IMR-90 (cell line): Measurements from ENCODE around the gene VARS2. TPM values are rescaled to one million over a fixed set of nuclear protein-coding genes. Genes with fewer than 3 reads are reported as not detected.

Source experiments
- ATAC-seq: fragments of 200-7000 bp; cut with Tn5 transposase; 2 replicates; pipeline ENCODE4 v1.9.1; 2020; ENCODE audit warnings: low read depth, mild to moderate bottlenecking, moderate library complexity
- BruUV-seq: library from RNA; stranded (reverse); fragments of 400-500 nt; replicated peaks from 2 replicates; lab custom pipeline; 2021; lab: Mats Ljungman, UMichigan
- CTCF ChIA-PET: fragments of 300-600 bp; formaldehyde crosslinking; extraction: SDS; loops from one replicate; lab custom pipeline; 2021; ENCODE audit warnings: antibody characterized with exemption; lab: Yijun Ruan, JAX
- POLR2A ChIA-PET: fragments of 300-600 bp; sonication (Branson Sonifier 250); formaldehyde crosslinking; loops from one replicate; lab custom pipeline; 2022; ENCODE audit warnings: antibody characterized with exemption; ENCODE audit not compliant: unreplicated experiment; lab: Charles Lee
- DNase-seq: peaks from one replicate; pipeline ENCODE4 v3.0.0; 2013
- H2AFZ ChIP-seq: replicated peaks from 2 replicates; pipeline ENCODE3; 2013; ENCODE audit warnings: low read length, mild to moderate bottlenecking; ENCODE audit not compliant: poor library complexity
- H2AK5ac ChIP-seq: 2 replicates; pipeline ENCODE4 v1.6.1; 2013; ENCODE audit warnings: low read depth, low read length, inconsistent platforms
- H2AK9ac ChIP-seq: replicated peaks from 2 replicates; pipeline ENCODE3; 2013; ENCODE audit warnings: mild to moderate bottlenecking, low read depth, low read length, moderate library complexity; ENCODE audit not compliant: poor library complexity
- H2BK120ac ChIP-seq: 2 replicates; pipeline ENCODE4 v1.6.1; 2013; ENCODE audit warnings: low read depth, low read length, inconsistent platforms
- H2BK15ac ChIP-seq: 3 replicates; pipeline ENCODE4 v1.6.1; 2013; ENCODE audit warnings: low read depth, low read length, inconsistent platforms
- H2BK20ac ChIP-seq: 2 replicates; pipeline ENCODE4 v1.6.1; 2013; ENCODE audit warnings: low read depth, mild to moderate bottlenecking, inconsistent platforms, low read length, moderate library complexity
- H2BK5ac ChIP-seq: 2 replicates; pipeline ENCODE4 v1.6.1; 2013; ENCODE audit warnings: mild to moderate bottlenecking, low read depth, low read length, inconsistent platforms; ENCODE audit not compliant: poor library complexity, severe bottlenecking
- H3K14ac ChIP-seq: replicated peaks from 2 replicates; pipeline ENCODE4 v1.6.1; 2013; ENCODE audit warnings: low read depth, low read length, inconsistent platforms
- H3K18ac ChIP-seq: 2 replicates; pipeline ENCODE4 v1.6.1; 2013; ENCODE audit warnings: low read depth, low read length, control low read depth
- H3K23ac ChIP-seq: 2 replicates; pipeline ENCODE4 v1.6.1; 2013; ENCODE audit warnings: low read depth, low read length, inconsistent platforms
- H3K27ac ChIP-seq: 2 replicates; pipeline ENCODE4 v1.5.1; 2013; ENCODE audit warnings: mild to moderate bottlenecking, control low read depth, low read length; ENCODE audit not compliant: insufficient read depth
- H3K27me3 ChIP-seq: 2 replicates; pipeline ENCODE4 v1.6.1; 2013; ENCODE audit warnings: low read length; ENCODE audit not compliant: control insufficient read depth, insufficient read depth
- H3K36me3 ChIP-seq: 2 replicates; pipeline ENCODE4 v1.6.1; 2013; ENCODE audit warnings: low read length, mixed read lengths; ENCODE audit not compliant: control insufficient read depth, insufficient read depth
- H3K4ac ChIP-seq: 2 replicates; pipeline ENCODE4 v1.6.1; 2013; ENCODE audit warnings: low read depth, low read length, inconsistent platforms
- H3K4me1 ChIP-seq: 2 replicates; pipeline ENCODE4 v1.6.1; 2013; ENCODE audit warnings: low read length, mixed read lengths; ENCODE audit not compliant: control insufficient read depth, insufficient read depth
- H3K4me2 ChIP-seq: 2 replicates; pipeline ENCODE4 v1.6.1; 2013; ENCODE audit warnings: low read depth, mild to moderate bottlenecking, control low read depth, low read length, moderate library complexity
- H3K4me3 ChIP-seq: 2 replicates; pipeline ENCODE4 v1.5.1; 2013; ENCODE audit warnings: low read depth, mild to moderate bottlenecking, control low read depth, low read length, moderate library complexity; ENCODE audit not compliant: insufficient read depth
- H3K56ac ChIP-seq: 2 replicates; pipeline ENCODE4 v1.6.1; 2013; ENCODE audit warnings: low read length, inconsistent platforms; ENCODE audit not compliant: insufficient read depth; ENCODE audit errors: extremely low read depth
- H3K79me1 ChIP-seq, 2 experiments: 2 replicates each; pipeline ENCODE4 v1.6.1; 2013; ENCODE audit warnings: low read length in 2 of 2, inconsistent platforms in 1 of 2, low read depth in 1 of 2
- H3K9ac ChIP-seq: 2 replicates; pipeline ENCODE4 v1.6.1; 2013; ENCODE audit warnings: low read depth, low read length, control low read depth
- H3K9me1 ChIP-seq: 2 replicates; pipeline ENCODE4 v1.6.1; 2013; ENCODE audit warnings: low read length, inconsistent platforms; ENCODE audit not compliant: insufficient read depth
- H3K9me3 ChIP-seq: 2 replicates; pipeline ENCODE4 v1.6.1; 2013; ENCODE audit warnings: low read length; ENCODE audit not compliant: control insufficient read depth, insufficient read depth
- H4K20me1 ChIP-seq: 2 replicates; pipeline ENCODE4 v1.6.1; 2013; ENCODE audit warnings: low read length, inconsistent platforms; ENCODE audit not compliant: insufficient read depth
- H4K5ac ChIP-seq: 2 replicates; pipeline ENCODE4 v1.6.1; 2013; ENCODE audit warnings: mild to moderate bottlenecking, low read depth, low read length, control low read depth
- H4K8ac ChIP-seq, 2 experiments: 2 replicates each; pipeline ENCODE4 v1.6.1; 2013; ENCODE audit warnings: low read depth in 2 of 2, low read length in 2 of 2, control low read depth in 1 of 2, inconsistent platforms in 1 of 2
- H4K91ac ChIP-seq: 2 replicates; pipeline ENCODE4 v1.6.1; 2013; ENCODE audit warnings: low read depth, low read length, inconsistent platforms; ENCODE audit not compliant: insufficient read depth
- CEBPB ChIP-seq: IDR thresholded peaks from 2 replicates; pipeline ENCODE4 v1.6.1; 2012; ENCODE audit warnings: low read depth, low read length, improper control_type of control experiment
- CHD1 ChIP-seq: IDR thresholded peaks from 2 replicates; pipeline ENCODE4 v1.6.1; 2012; ENCODE audit warnings: low read depth, low read length, improper control_type of control experiment
- MAFK ChIP-seq: IDR thresholded peaks from 2 replicates; pipeline ENCODE4 v1.6.1; 2012; ENCODE audit warnings: low read depth, low read length, improper control_type of control experiment
- MAZ ChIP-seq: IDR thresholded peaks from 2 replicates; pipeline ENCODE4 v1.6.1; 2012; ENCODE audit warnings: low read depth, mild to moderate bottlenecking, low read length, improper control_type of control experiment, moderate library complexity, borderline replicate concordance
- MXI1 ChIP-seq: IDR thresholded peaks from 2 replicates; pipeline ENCODE4 v1.6.1; 2012; ENCODE audit warnings: low read depth, mild to moderate bottlenecking, low read length, moderate library complexity, borderline replicate concordance
- NFE2L2 ChIP-seq: fragments of 150-350 bp; IDR thresholded peaks from 2 replicates; pipeline ENCODE4 v1.6.1; 2016; ENCODE audit warnings: low read depth, mild to moderate bottlenecking, low read length
- POLR2A ChIP-seq: IDR thresholded peaks from 2 replicates; pipeline ENCODE4 v1.6.1; 2012; ENCODE audit warnings: mild to moderate bottlenecking, low read depth, low read length
- RAD21 ChIP-seq: IDR thresholded peaks from 2 replicates; pipeline ENCODE4 v1.6.1; 2012; ENCODE audit warnings: low read length, improper control_type of control experiment
- RFX5 ChIP-seq: IDR thresholded peaks from 2 replicates; pipeline ENCODE4 v1.8.0; 2012; ENCODE audit warnings: low read depth, mild to moderate bottlenecking, low read length, moderate library complexity
- SMC3 ChIP-seq: fragments of 150-350 bp; IDR thresholded peaks from 2 replicates; pipeline ENCODE4 v1.6.1; 2016; ENCODE audit warnings: low read depth, mild to moderate bottlenecking, antibody characterized with exemption, low read length, moderate library complexity
- WGBS, 2 experiments: methylation state at CpG; one replicate each; pipeline versions ENCODE4 v1.1.5 to v1.1.7; 2013; ENCODE audit warnings: missing lambda C conversion rate in 2 of 2; ENCODE audit not compliant: insufficient read length in 1 of 2; ENCODE audit errors: extremely low coverage in 2 of 2; 5-methylcytosine and 5-hydroxymethylcytosine counted together
- dilution Hi-C: fragments of 300-500 bp; cut with HindIII; formaldehyde crosslinking; loops from one replicate; pipeline ENCODE4 v1.14.3; 2018; ENCODE audit warnings: low sequenced_read_pairs; ENCODE audit not compliant: unreplicated experiment
- in situ Hi-C: fragments of 300-500 bp; cut with MboI; formaldehyde crosslinking; loops from 3 replicates; pipeline ENCODE4 v1.14.3; 2019; ENCODE audit warnings: low sequenced_read_pairs, inconsistent platforms, mixed read lengths
- intact Hi-C: fragments of 100-400 bp; cut with micrococcal nuclease; formaldehyde crosslinking; loops from 2 replicates; pipeline ENCODE4 v1.10.0; 2022
- polyA plus RNA-seq, 3 experiments: library from polyadenylated mRNA; depleted of rRNA; stranded (reverse); fragments of >200 nt; gene quantifications; 2 replicates each; pipeline ENCODE4 v1.2.3, GENCODE V29; 2012; ENCODE audit warnings: low replicate concordance in 1 of 3
- total RNA-seq: library from RNA; depleted of rRNA; stranded (reverse); fragments of >200 nt; gene quantifications from 2 replicates; pipeline ENCODE4 v1.2.3, GENCODE V29; 2012
- TF ChIP-seq, protein P1 (sequence below): fragments of 150-350 bp; IDR thresholded peaks from 2 replicates; pipeline ENCODE4 v1.6.1; 2017; ENCODE audit warnings: mild to moderate bottlenecking, antibody characterized with exemption, low read length, low read depth
- TF ChIP-seq, protein P2 (sequence below): conservative IDR thresholded peaks from 2 replicates; pipeline ENCODE4 v1.5.1; 2012; ENCODE audit warnings: mild to moderate bottlenecking, low read depth, low read length, improper control_type of control experiment

The VARS2 gene
- total and polyA plus RNA-seq, 2 of the 4 experiments (the other 2 are of a cell fraction), result 7.2 to 14.0 TPM

DNA sequence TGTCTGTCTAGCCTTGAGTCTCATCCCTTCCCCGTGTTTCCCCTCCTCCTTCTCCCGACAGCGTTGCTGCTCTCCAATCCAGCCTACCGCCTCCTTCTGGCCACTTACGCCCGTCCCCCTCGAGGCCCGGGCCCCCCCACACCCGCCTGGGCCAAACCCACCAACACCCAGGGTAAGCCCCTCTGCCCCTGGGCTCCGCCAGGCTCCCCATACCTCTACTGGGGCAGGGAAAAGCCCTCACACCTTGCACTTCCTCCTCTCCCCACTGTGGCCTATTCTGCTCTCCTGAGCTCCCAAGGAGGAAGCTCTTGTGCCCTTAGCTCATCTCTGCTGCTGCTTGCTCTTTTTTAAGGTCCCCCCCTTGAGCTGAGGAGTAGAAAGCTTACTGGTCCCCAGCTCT lies 18.7 kb upstream of the VARS2 start:
- H2AK9ac ChIP-seq, result no peak overlapping the region
- intact Hi-C loops (no loop called here), dilution Hi-C loops (no loop called here), in situ Hi-C loops (no loop called here)
- H2BK5ac ChIP-seq, result no peak overlapping the region
- H3K4ac ChIP-seq, result no peak overlapping the region
- no peaks in the 10 kb centered on the region for H3K9me1 ChIP-seq
- H4K91ac ChIP-seq, result no peak overlapping the region
- H3K9me3 ChIP-seq, result no peaks in the 10 kb centered on the region
- H2BK15ac ChIP-seq, result no peak overlapping the region
- H4K20me1 ChIP-seq, result no peaks in the 10 kb centered on the region; the same call in 1 of the 2 replicates
- H2AK5ac ChIP-seq, result no peak overlapping the region
- no peak overlapping the region for H3K4me2 ChIP-seq
- H3K18ac ChIP-seq, result no peak overlapping the region
- ATAC-seq (no peak), DNase-seq (no peak)
- H4K8ac ChIP-seq, result no peak overlapping the region
- 82% methylated on average over 9 of the region's 10 CpGs; no CpG with 5 or more reads in 1 of the 2 experiments for WGBS, 2 experiments
- H3K23ac ChIP-seq, result no peak overlapping the region
- H3K27me3 ChIP-seq, result no peaks in the 10 kb centered on the region
- H4K5ac ChIP-seq, result no peak overlapping the region
- H3K27ac ChIP-seq, result no peak overlapping the region
- POLR2A ChIA-PET, result interaction anchor here (0.6 kb wide), 1 partner anchor 13 kb away, joined by 3 read pairs; no protein-coding TSS in a partner anchor
- H3K56ac ChIP-seq, result no peak overlapping the region
- H3K4me3 ChIP-seq, result no peak overlapping the region
- TF ChIP-seq MAFK, result no peak
- TF ChIP-seq, protein P1, sequence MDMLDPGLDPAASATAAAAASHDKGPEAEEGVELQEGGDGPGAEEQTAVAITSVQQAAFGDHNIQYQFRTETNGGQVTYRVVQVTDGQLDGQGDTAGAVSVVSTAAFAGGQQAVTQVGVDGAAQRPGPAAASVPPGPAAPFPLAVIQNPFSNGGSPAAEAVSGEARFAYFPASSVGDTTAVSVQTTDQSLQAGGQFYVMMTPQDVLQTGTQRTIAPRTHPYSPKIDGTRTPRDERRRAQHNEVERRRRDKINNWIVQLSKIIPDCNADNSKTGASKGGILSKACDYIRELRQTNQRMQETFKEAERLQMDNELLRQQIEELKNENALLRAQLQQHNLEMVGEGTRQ, result no peak
- TF ChIP-seq CHD1, result no peak
- no peak for TF ChIP-seq MXI1
- no peak for TF ChIP-seq MAZ
- no peak for TF ChIP-seq NFE2L2
- no peak for TF ChIP-seq CEBPB
- no peak for TF ChIP-seq POLR2A
- no peak for TF ChIP-seq SMC3
- TF ChIP-seq, protein P2, sequence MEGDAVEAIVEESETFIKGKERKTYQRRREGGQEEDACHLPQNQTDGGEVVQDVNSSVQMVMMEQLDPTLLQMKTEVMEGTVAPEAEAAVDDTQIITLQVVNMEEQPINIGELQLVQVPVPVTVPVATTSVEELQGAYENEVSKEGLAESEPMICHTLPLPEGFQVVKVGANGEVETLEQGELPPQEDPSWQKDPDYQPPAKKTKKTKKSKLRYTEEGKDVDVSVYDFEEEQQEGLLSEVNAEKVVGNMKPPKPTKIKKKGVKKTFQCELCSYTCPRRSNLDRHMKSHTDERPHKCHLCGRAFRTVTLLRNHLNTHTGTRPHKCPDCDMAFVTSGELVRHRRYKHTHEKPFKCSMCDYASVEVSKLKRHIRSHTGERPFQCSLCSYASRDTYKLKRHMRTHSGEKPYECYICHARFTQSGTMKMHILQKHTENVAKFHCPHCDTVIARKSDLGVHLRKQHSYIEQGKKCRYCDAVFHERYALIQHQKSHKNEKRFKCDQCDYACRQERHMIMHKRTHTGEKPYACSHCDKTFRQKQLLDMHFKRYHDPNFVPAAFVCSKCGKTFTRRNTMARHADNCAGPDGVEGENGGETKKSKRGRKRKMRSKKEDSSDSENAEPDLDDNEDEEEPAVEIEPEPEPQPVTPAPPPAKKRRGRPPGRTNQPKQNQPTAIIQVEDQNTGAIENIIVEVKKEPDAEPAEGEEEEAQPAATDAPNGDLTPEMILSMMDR, result no peak
- no peak for TF ChIP-seq RFX5
- TF ChIP-seq RAD21, result no peak
- CTCF ChIA-PET, result interaction anchor here (0.6 to 0.9 kb wide), 3 partner anchors 10 to 187 kb away, joined by 3 to 4 read pairs (median 3); no protein-coding TSS in a partner anchor
- no peak overlapping the region for H3K9ac ChIP-seq
- peaks cover 71% of the 10 kb centered on the region for H3K36me3 ChIP-seq
- BruUV-seq, result no TSS peak
- H3K79me1 ChIP-seq, result peaks cover 0 to 10% of the 10 kb centered on the region in 2 experiments; a peak in 2 of 4 replicates
- no peak overlapping the region for H2AFZ ChIP-seq
- no peak overlapping the region for H2BK20ac ChIP-seq
- H2BK120ac ChIP-seq, result no peak overlapping the region
- no peak overlapping the region for H3K14ac ChIP-seq
- no peaks in the 10 kb centered on the region for H3K4me1 ChIP-seq
